Endothelial cell of umbilical vein (primary cell): ENCODE measurements around the gene DDX10. TPM values are rescaled to one million over a fixed set of nuclear protein-coding genes. Genes with fewer than 3 reads are reported as not detected.

ENCODE experiments used
- BruUV-seq: library from RNA; stranded (reverse); fragments of 400-500 nt; replicated peaks from 2 replicates; lab custom pipeline; 2021; lab: Mats Ljungman, UMichigan
- CTCF ChIA-PET: fragments of 300-600, 350-600 bp; sonication (Branson Sonifier 250); formaldehyde crosslinking; loops from one replicate; lab custom pipeline; 2021; ENCODE audit warnings: antibody characterized with exemption, inconsistent platforms; lab: Charles Lee
- POLR2A ChIA-PET: fragments of 300-600, 350-600 bp; sonication (Branson Sonifier 250); formaldehyde crosslinking; loops from one replicate; lab custom pipeline; 2021; ENCODE audit warnings: antibody characterized with exemption, inconsistent platforms; lab: Charles Lee
- DNase-seq: peaks from one replicate; pipeline ENCODE4 v3.0.0-alpha.2; 2011; ENCODE audit warnings: low read depth, low spot score
- FAIRE-seq: peaks from 2 replicates; lab custom pipeline; 2011; peaks lifted over from hg19 to GRCh38; lab: Jason Lieb, UNC
- H2AFZ ChIP-seq: 2 replicates; pipeline ENCODE4 v1.6.0; 2012; ENCODE audit warnings: low read depth, low read length, control low read depth, inconsistent platforms
- H3K27ac ChIP-seq: 2 replicates; pipeline ENCODE4 v1.5.1; 2011; ENCODE audit warnings: low read depth, mild to moderate bottlenecking, control low read depth, low read length, moderate library complexity; ENCODE audit not compliant: insufficient read depth
- H3K27me3 ChIP-seq, 2 experiments: 2 replicates each; pipeline versions ENCODE4 v1.6.0 to v1.6.1; 2011; ENCODE audit warnings: low read length in 2 of 2, mixed read lengths in 1 of 2; ENCODE audit not compliant: control insufficient read depth in 2 of 2, insufficient read depth in 2 of 2
- H3K36me3 ChIP-seq, 2 experiments: 2 replicates in 1 of 2; 3 replicates in 1 of 2; pipeline ENCODE4 v1.5.1; 2011; ENCODE audit warnings: low read length in 2 of 2, mild to moderate bottlenecking in 1 of 2, moderate library complexity in 1 of 2; ENCODE audit not compliant: control insufficient read depth in 2 of 2, insufficient read depth in 2 of 2; ENCODE audit errors: extremely low read depth in 1 of 2
- H3K4me1 ChIP-seq: 3 replicates; pipeline ENCODE4 v1.5.1; 2011; ENCODE audit warnings: mild to moderate bottlenecking, low read length; ENCODE audit not compliant: control insufficient read depth, insufficient read depth; ENCODE audit errors: extremely low read depth
- H3K4me2 ChIP-seq: 2 replicates; pipeline ENCODE4 v1.6.1; 2011; ENCODE audit warnings: low read length, control low read depth, mixed read lengths; ENCODE audit not compliant: insufficient read depth
- H3K4me3 ChIP-seq, 3 experiments: fragments of 200-600 bp in 1 of 3; sonication (generic), shearing (Covaris generic) in 1 of 3; replicated peaks in 1 of 3; 2 replicates each; pipeline ENCODE4 v1.5.1; 2011 to 2016; ENCODE audit warnings: control low read depth in 3 of 3, low read length in 3 of 3, mild to moderate bottlenecking in 2 of 3, inconsistent platforms in 1 of 3, low read depth in 1 of 3, moderate library complexity in 1 of 3; ENCODE audit not compliant: insufficient read depth in 1 of 3
- H3K79me2 ChIP-seq: 2 replicates; pipeline ENCODE4 v1.6.0; 2012; ENCODE audit warnings: low read length, inconsistent platforms; ENCODE audit not compliant: control insufficient read depth, insufficient read depth
- H3K9ac ChIP-seq: replicated peaks from 2 replicates; pipeline ENCODE3; 2011; ENCODE audit warnings: low read length, control low read depth; ENCODE audit not compliant: insufficient read depth; ENCODE audit errors: extremely low read depth
- H3K9me1 ChIP-seq: replicated peaks from 3 replicates; pipeline ENCODE4 v1.6.0; 2011; ENCODE audit warnings: mild to moderate bottlenecking, low read length; ENCODE audit not compliant: control insufficient read depth, insufficient read depth; ENCODE audit errors: extremely low read depth
- H3K9me3 ChIP-seq: replicated peaks from 2 replicates; pipeline ENCODE4 v1.5.1; 2012; ENCODE audit warnings: low read length, inconsistent platforms; ENCODE audit not compliant: control insufficient read depth, insufficient read depth
- H4K20me1 ChIP-seq: replicated peaks from 2 replicates; pipeline ENCODE3; 2011; ENCODE audit warnings: mild to moderate bottlenecking, low read length; ENCODE audit not compliant: control insufficient read depth, insufficient read depth; ENCODE audit errors: extremely low read depth
- CTCF ChIP-seq, 2 donors: IDR thresholded peaks; 1 replicate in 1 of 2; 2 replicates in 1 of 2; pipeline ENCODE4 v1.5.1; 2011; ENCODE audit warnings: low read length in 2 of 2, mild to moderate bottlenecking in 2 of 2, moderate library complexity in 2 of 2, control low read depth in 1 of 2, inconsistent platforms in 1 of 2, low read depth in 1 of 2; ENCODE audit not compliant: insufficient read depth in 1 of 2; ENCODE audit errors: extremely low read depth in 1 of 2
- EZH2 ChIP-seq: IDR thresholded peaks from 2 replicates; pipeline ENCODE4 v1.6.1; 2012; ENCODE audit warnings: borderline replicate concordance, low read depth, mild to moderate bottlenecking, moderate library complexity, low read length, inconsistent platforms; ENCODE audit not compliant: severe bottlenecking
- FOS ChIP-seq: IDR thresholded peaks from 2 replicates; pipeline ENCODE4 v1.6.1; 2011; ENCODE audit warnings: mild to moderate bottlenecking, low read length, moderate library complexity, borderline replicate concordance; ENCODE audit not compliant: insufficient read depth
- GATA2 ChIP-seq: IDR thresholded peaks from 2 replicates; pipeline ENCODE4 v1.7.0; 2011; ENCODE audit warnings: low read depth, mild to moderate bottlenecking, moderate library complexity, mixed read lengths, low read length; ENCODE audit not compliant: insufficient read length, insufficient read depth
- JUN ChIP-seq: IDR thresholded peaks from 2 replicates; pipeline ENCODE4 v1.6.1; 2011; ENCODE audit warnings: borderline replicate concordance, low read depth; ENCODE audit not compliant: insufficient read length, insufficient read depth
- MAX ChIP-seq: IDR thresholded peaks from 2 replicates; pipeline ENCODE4 v1.6.1; 2011; ENCODE audit not compliant: insufficient read depth, insufficient read length
- MYC ChIP-seq: IDR thresholded peaks from one replicate; pipeline ENCODE4 v1.6.1; 2011; ENCODE audit warnings: mild to moderate bottlenecking, low read depth, low read length
- POLR2A ChIP-seq: IDR thresholded peaks from 2 replicates; pipeline ENCODE4 v1.6.1; 2012; ENCODE audit warnings: low read depth, mild to moderate bottlenecking, control low read depth, low read length
- POLR2AphosphoS5 ChIP-seq: IDR thresholded peaks from 2 replicates; pipeline ENCODE4 v1.6.1; 2012; ENCODE audit warnings: low read depth, mild to moderate bottlenecking, control low read depth, low read length, moderate library complexity; ENCODE audit not compliant: insufficient read depth
- dilution Hi-C: fragments of 300-500 bp; cut with MboI; formaldehyde crosslinking; loops from one replicate; pipeline ENCODE4 v1.15.0; 2019; ENCODE audit warnings: low sequenced_read_pairs; ENCODE audit not compliant: extremely low pct_ligation_motif_present
- intact Hi-C: fragments of 100-400 bp; cut with micrococcal nuclease; formaldehyde crosslinking; loops from one replicate; pipeline ENCODE4 v1.10.0; 2022
- polyA plus RNA-seq, 4 experiments: library from polyadenylated mRNA; depleted of rRNA in 3 of 4; stranded (reverse) in 3 of 4; unstranded in 1 of 4; fragments of >200 nt; gene quantifications; 2 replicates each; pipeline versions ENCODE4 v1.2.1 to v1.2.3, GENCODE V29; 2011 to 2012; ENCODE audit warnings: missing spikeins in 1 of 4
- total RNA-seq: library from RNA; stranded (reverse); gene quantifications from 2 replicates; pipeline ENCODE4 v1.2.3, GENCODE V29; 2021

The DDX10 gene
- total and polyA plus RNA-seq, 2 donors (not counting 3 experiments of a cell fraction or from before 2014, with no cell fraction given), result 29.8 to 35.2 TPM

GRCh38 chr11:108768370-108768769, 103.5 kb downstream of the DDX10 start:
- Histone ChIP-seq H3K4me1 (no peaks in the 10 kb centered on the region), H2AFZ (no peak overlapping the region), H3K27me3 (no peaks in the 10 kb centered on the region), H3K4me2 (no peak overlapping the region), H3K9ac (no peak overlapping the region), H4K20me1 (no peaks in the 10 kb centered on the region), H3K9me3 (no peaks in the 10 kb centered on the region), H3K36me3 (no peaks in the 10 kb centered on the region), H3K27ac (no peak overlapping the region), H3K79me2 (peaks cover 22% of the 10 kb centered on the region), H3K9me1 (no peaks in the 10 kb centered on the region), H3K4me3 (no peak overlapping the region)
- TF ChIP-seq FOS, result no peak
- no peak for TF ChIP-seq JUN
- no peak for TF ChIP-seq CTCF (IDR thresholded peaks at IDR 0.05; ENCODE audit: extremely low read depth in 1 of 2, insufficient read depth in 1 of 2, low read depth in 1 of 2, low read length in 2 of 2)
- no peak for TF ChIP-seq MYC
- no peak for TF ChIP-seq GATA2
- CTCF ChIA-PET, result no interaction called here
- BruUV-seq, result no TSS peak
- DNase-seq (no peak), FAIRE-seq (no peak)
- intact Hi-C loops, result no loop called here
- POLR2A ChIA-PET, result no interaction called here
- dilution Hi-C loops, result no loop called here

- Histone ChIP-seq H3K27ac (no peak overlapping the region), H3K9me1 (no peaks in the 10 kb centered on the region), H3K36me3 (no peaks in the 10 kb centered on the region), H3K4me1 (no peaks in the 10 kb centered on the region), H2AFZ (no peak overlapping the region), H3K4me3 (no peak overlapping the region), H4K20me1 (no peaks in the 10 kb centered on the region), H3K27me3 (no peaks in the 10 kb centered on the region), H3K9me3 (no peaks in the 10 kb centered on the region), H3K79me2 (peaks cover 26% of the 10 kb centered on the region), H3K9ac (no peak overlapping the region), H3K4me2 (no peak overlapping the region)
- intact Hi-C loops (no loop called here), dilution Hi-C loops (no loop called here)
- ChIA-PET POLR2A (no interaction called here), CTCF (no interaction called here)
- FAIRE-seq (no peak), DNase-seq (no peak)
- TF ChIP-seq CTCF (IDR thresholded peaks at IDR 0.05; ENCODE audit: extremely low read depth in 1 of 2, insufficient read depth in 1 of 2, low read depth in 1 of 2, low read length in 2 of 2), result no peak
- no peak for TF ChIP-seq GATA2
- no peak for TF ChIP-seq MAX
- TF ChIP-seq EZH2, result no peak
- no peak for TF ChIP-seq MYC
- no peak for TF ChIP-seq JUN
- TF ChIP-seq POLR2AphosphoS5, result no peak
- no peak for TF ChIP-seq POLR2A
- TF ChIP-seq FOS, result no peak
- no TSS peak for BruUV-seq
Measured at GRCh38 chr11:108768964-108769363, 104.1 kb downstream of the DDX10 start.
